ENCODE results near the gene ARSG. TPM values are rescaled to one million over a fixed set of nuclear protein-coding genes. Genes with fewer than 3 reads are reported as not detected.

The ARSG gene
- total RNA-seq, 1 donor from 2014 or later, result 1.6 TPM

DNA sequence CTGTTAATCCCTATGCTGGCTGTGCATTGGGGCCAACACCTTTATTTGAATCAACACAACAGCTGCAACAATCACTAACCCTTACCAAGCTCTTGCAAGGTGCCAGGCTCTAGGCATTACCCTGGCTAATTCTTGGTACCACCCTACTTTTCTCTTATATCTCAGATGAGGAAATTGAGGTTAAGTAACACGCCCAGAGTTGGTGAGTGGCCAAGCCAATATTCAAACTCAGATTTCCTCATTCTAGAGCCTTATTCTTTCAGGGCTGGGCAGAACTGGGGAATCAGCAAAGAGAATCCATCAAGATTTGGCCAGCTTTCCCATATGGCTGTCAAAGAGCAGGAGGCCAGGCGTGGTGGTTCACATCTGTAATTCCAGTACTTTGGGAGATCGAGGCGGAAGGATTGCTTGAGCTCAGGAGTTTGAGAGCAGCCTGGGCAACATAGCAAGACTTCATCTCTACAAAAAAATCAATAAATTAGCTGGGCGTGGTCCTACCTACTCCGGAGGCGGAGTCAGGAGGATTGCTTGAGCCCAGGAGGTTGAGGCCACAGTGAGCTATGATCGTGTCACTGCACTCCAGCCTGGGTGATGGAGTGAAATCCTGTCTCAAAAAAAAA, 23.7 kb downstream of the ARSG start:
- Histone ChIP-seq H3K36me3 (ENCODE audit: control insufficient read depth in 3 of 3, insufficient read depth in 3 of 3, low read length in 3 of 3) (no peaks in the 10 kb centered on the region), H3K4me3 (ENCODE audit: low read length in 3 of 3) (no peak overlapping the region), H3K27ac (ENCODE audit: low read depth, low read length) (no peak overlapping the region), H3K27me3 (ENCODE audit: control insufficient read depth in 3 of 3, insufficient read depth in 3 of 3, low read length in 3 of 3) (no peaks in the 10 kb centered on the region), H3K9ac (ENCODE audit: low read depth in 1 of 3, low read length in 3 of 3) (no peak overlapping the region), H3K4me1 (ENCODE audit: control insufficient read depth in 3 of 3, insufficient read depth in 3 of 3, low read length in 3 of 3) (peaks cover 23 to 36% (median 34%) of the 10 kb centered on the region in 3 donors), H3K9me3 (ENCODE audit: control insufficient read depth in 3 of 3, low read length in 3 of 3) (no peaks in the 10 kb centered on the region)

DNA sequence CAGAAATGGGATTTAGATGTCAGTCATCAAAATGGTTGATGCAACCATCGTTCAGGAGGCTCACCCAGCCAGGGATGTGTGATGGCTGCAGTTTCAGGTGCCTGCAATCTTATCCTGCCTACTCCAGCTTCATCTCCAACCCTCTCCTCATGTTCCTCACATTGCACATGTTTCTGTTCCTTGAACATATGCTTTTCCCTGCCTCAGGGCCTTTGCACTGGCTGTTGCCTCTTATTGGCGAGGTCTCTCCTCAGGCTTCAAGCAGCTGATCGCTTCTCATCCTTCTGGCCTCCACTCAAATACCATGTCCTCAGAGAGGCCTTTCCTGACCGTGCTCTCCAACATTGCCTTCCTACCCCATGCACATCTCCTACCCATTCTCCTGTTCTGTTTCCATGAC, 24.6 kb downstream of the ARSG start:
- Histone ChIP-seq H3K9ac (ENCODE audit: low read depth in 1 of 3, low read length in 3 of 3) (no peak overlapping the region), H3K36me3 (ENCODE audit: control insufficient read depth in 3 of 3, insufficient read depth in 3 of 3, low read length in 3 of 3) (no peaks in the 10 kb centered on the region), H3K27ac (ENCODE audit: low read depth, low read length) (no peak overlapping the region), H3K4me1 (ENCODE audit: control insufficient read depth in 3 of 3, insufficient read depth in 3 of 3, low read length in 3 of 3) (peaks cover 24 to 44% (median 41%) of the 10 kb centered on the region in 3 donors), H3K27me3 (ENCODE audit: control insufficient read depth in 3 of 3, insufficient read depth in 3 of 3, low read length in 3 of 3) (no peaks in the 10 kb centered on the region), H3K9me3 (ENCODE audit: control insufficient read depth in 3 of 3, low read length in 3 of 3) (no peaks in the 10 kb centered on the region), H3K4me3 (ENCODE audit: low read length in 3 of 3) (no peak overlapping the region)

DNA sequence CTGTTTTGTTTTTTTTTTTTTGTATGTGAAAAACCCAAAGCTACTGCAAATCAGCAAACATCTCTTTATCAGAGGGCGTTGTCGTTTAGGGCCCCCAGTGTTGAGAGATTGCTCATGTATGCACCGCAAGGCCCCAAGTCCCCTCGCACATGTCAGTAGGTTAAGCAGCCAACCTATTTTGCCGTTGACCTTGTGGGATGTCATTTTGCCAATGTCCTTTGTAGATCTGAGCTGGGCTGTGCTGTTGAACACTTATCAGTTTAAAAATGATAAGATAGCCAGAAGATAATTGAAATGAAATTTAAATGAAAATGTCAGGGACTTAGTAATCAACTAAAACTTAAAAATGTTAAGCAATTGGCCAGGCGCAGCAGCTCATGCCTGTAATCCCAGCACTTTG, 26.2 kb downstream of the ARSG start:
- H3K9ac ChIP-seq (ENCODE audit: low read depth in 1 of 3, low read length in 3 of 3), result no peak overlapping the region
- H3K36me3 ChIP-seq (ENCODE audit: control insufficient read depth in 3 of 3, insufficient read depth in 3 of 3, low read length in 3 of 3), result no peaks in the 10 kb centered on the region
- no peak overlapping the region for H3K27ac ChIP-seq (ENCODE audit: low read depth, low read length)
- peaks cover 24 to 43% (median 41%) of the 10 kb centered on the region in 3 donors for H3K4me1 ChIP-seq (ENCODE audit: control insufficient read depth in 3 of 3, insufficient read depth in 3 of 3, low read length in 3 of 3)
- H3K9me3 ChIP-seq (ENCODE audit: control insufficient read depth in 3 of 3, low read length in 3 of 3), result no peaks in the 10 kb centered on the region
- H3K27me3 ChIP-seq (ENCODE audit: control insufficient read depth in 3 of 3, insufficient read depth in 3 of 3, low read length in 3 of 3), result no peaks in the 10 kb centered on the region
- no peak overlapping the region for H3K4me3 ChIP-seq (ENCODE audit: low read length in 3 of 3)

DNA sequence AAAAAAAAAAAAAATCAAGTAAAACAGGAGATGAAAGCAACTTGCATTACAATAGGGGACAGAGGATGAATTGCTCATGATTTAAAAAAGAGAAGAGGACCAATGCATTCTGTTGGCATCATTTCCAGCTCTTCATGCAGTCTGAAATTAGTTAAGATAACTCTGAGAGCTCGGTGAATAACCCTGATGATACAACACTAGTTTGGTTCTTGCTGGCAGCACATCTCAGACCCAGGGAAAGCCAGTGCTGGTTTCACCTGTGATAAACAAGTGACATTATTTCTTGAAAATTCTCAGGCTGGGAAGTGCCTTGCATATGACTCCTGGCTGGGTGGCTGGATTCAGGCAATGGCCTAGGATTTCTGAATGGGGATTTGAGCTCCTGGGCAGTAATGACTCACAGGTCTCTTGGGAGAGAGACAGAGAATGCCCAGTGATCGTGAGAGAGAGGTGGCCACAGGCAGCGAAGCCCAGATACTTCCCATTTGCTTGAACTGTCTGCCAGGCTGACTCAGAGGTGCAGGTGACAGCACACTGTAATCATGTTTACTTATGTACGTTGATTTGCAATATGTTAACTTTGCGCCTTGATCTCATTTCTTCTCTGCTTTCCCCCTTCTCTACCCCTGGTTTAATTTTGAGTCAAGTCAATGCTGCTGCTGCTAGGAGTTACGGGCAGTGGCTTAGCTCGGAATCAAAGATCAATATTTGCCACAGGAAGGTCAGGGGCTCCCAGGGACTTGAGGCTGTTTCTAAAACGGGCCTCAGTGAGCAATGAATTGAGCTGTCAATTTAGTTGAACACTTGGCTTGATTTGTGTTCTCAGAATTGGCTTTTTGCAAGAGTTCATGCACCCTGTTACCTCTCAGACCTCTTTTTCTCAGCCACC, 27.1 kb downstream of the ARSG start:
- H3K27ac ChIP-seq (ENCODE audit: low read depth, low read length), result peak overlapping the region; percentile 91
- H3K4me3 ChIP-seq (ENCODE audit: low read length in 3 of 3), result peak overlapping the region in 1 of 3 donors; percentile 16
- peak overlapping the region in 2 of 3 donors; percentile 43 to 75 for H3K9ac ChIP-seq (ENCODE audit: low read depth in 1 of 3, low read length in 3 of 3)

DNA sequence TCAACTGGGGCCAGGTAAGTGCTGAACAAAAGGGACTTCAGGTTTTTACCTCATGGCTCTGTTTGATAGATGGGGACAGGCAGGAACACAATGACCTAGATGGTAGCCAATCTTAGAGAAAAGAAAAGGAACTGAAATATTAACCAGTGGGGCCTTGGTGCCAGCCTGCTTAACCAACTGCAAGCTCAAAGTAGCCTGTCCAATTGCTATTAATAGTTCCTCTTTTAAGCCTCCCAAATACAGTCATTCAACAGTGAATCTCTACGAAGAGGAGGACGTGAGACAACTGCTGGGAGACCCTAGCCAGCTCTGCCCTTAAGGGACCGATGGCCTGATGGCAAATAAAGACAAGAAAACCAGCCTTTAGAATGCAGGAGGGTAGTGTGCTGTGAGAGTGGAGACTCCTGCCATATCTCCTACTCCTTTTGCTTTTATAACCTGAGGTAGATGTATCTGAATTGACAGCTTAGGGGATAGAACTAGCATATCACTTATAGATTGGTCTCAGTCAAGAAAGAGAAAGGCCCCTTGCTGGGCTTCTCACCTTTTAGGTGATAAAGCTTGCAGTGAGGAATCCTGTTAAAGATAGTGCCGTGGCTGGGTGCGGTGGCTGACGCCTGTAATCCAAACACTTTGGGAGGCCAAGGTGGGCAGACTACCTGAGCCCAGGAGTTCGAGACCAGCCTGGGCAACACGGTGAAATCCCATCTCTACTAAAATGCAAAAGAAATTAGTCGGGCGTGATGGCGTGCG, 28.3 kb downstream of the ARSG start:
- Histone ChIP-seq H3K36me3 (ENCODE audit: control insufficient read depth in 3 of 3, insufficient read depth in 3 of 3, low read length in 3 of 3) (no peaks in the 10 kb centered on the region), H3K4me3 (ENCODE audit: low read length in 3 of 3) (peak overlapping the region in 1 of 3 donors; percentile 29), H3K27ac (ENCODE audit: low read depth, low read length) (peak overlapping the region; percentile 91), H3K27me3 (ENCODE audit: control insufficient read depth in 3 of 3, insufficient read depth in 3 of 3, low read length in 3 of 3) (no peaks in the 10 kb centered on the region), H3K4me1 (ENCODE audit: control insufficient read depth in 3 of 3, insufficient read depth in 3 of 3, low read length in 3 of 3) (peaks cover 27 to 58% (median 48%) of the 10 kb centered on the region in 3 donors), H3K9ac (ENCODE audit: low read depth in 1 of 3, low read length in 3 of 3) (peak overlapping the region; percentile 26 to 75 (median 62)), H3K9me3 (ENCODE audit: control insufficient read depth in 3 of 3, low read length in 3 of 3) (no peaks in the 10 kb centered on the region)

More for the DNA sequence above, 27.1 kb downstream of the ARSG start:
- peaks cover 24 to 46% (median 37%) of the 10 kb centered on the region in 3 donors for H3K4me1 ChIP-seq (ENCODE audit: control insufficient read depth in 3 of 3, insufficient read depth in 3 of 3, low read length in 3 of 3)
- no peaks in the 10 kb centered on the region for H3K36me3 ChIP-seq (ENCODE audit: control insufficient read depth in 3 of 3, insufficient read depth in 3 of 3, low read length in 3 of 3)
- no peaks in the 10 kb centered on the region for H3K27me3 ChIP-seq (ENCODE audit: control insufficient read depth in 3 of 3, insufficient read depth in 3 of 3, low read length in 3 of 3)
- H3K9me3 ChIP-seq (ENCODE audit: control insufficient read depth in 3 of 3, low read length in 3 of 3), result no peaks in the 10 kb centered on the region

DNA sequence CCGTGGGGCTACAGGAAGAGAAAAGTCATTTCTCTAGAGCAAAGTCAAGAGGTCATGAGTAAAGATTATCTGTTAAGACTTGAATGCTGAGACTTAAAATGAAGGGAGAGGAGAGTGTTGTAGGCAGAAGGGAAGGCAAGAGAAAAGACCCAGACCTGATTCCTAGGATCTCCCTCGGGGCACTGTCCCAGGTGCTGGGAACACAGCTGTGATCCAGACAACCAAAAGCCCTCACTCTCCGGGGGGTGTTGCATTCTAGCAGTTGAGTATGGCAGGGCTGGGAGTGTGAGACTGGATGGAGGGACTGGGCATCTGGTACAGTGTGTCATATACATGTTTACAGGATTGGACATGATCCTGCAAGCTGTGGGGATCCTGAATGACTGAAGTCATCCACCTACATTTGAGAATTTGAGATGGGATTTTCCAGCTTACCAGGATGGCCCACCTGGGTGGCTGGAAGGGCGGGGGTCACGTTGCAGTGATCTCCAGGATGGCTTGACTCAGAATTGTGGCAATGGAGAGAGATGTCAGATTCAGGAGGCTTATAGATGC, 29.1 kb downstream of the ARSG start:
- H3K4me3 ChIP-seq (ENCODE audit: low read length in 3 of 3), result no peak overlapping the region
- no peaks in the 10 kb centered on the region for H3K9me3 ChIP-seq (ENCODE audit: control insufficient read depth in 3 of 3, low read length in 3 of 3)
- H3K4me1 ChIP-seq (ENCODE audit: control insufficient read depth in 3 of 3, insufficient read depth in 3 of 3, low read length in 3 of 3), result peaks cover 27 to 59% (median 49%) of the 10 kb centered on the region in 3 donors
- no peaks in the 10 kb centered on the region for H3K27me3 ChIP-seq (ENCODE audit: control insufficient read depth in 3 of 3, insufficient read depth in 3 of 3, low read length in 3 of 3)
- no peaks in the 10 kb centered on the region for H3K36me3 ChIP-seq (ENCODE audit: control insufficient read depth in 3 of 3, insufficient read depth in 3 of 3, low read length in 3 of 3)
- H3K9ac ChIP-seq (ENCODE audit: low read depth in 1 of 3, low read length in 3 of 3), result no peak overlapping the region
- H3K27ac ChIP-seq (ENCODE audit: low read depth, low read length), result peak overlapping the region; percentile 91

DNA sequence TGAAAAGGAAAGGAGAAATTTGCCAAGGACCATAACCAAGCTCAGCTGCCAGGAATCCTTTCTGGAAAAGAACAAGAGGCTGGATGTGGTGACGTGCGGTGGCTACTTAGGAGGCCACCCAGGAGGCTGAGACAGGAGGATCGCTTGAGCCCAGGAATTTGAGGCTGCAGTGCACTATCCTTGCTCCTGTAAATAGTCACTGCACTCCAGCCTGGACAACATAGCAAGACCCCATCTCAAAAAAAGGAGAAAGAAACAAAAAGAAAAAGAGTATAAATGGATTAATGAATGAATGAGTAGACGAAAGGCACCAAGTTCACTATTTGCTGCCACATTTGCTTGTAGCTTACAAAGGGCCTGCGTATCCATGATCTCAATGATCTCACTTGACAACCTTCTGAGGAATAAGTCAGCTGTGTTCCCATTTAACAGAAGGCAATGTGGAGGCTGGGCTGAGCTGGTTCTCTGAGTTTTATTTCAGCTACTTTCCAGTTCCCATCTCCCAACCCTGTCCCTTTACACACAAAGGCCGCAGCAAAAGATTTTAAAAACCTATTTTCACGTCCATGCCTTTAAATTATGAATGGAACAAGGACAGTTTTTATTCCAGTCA, 29.8 kb downstream of the ARSG start:
- peaks cover 30 to 64% (median 51%) of the 10 kb centered on the region in 3 donors for H3K4me1 ChIP-seq (ENCODE audit: control insufficient read depth in 3 of 3, insufficient read depth in 3 of 3, low read length in 3 of 3)
- no peaks in the 10 kb centered on the region for H3K36me3 ChIP-seq (ENCODE audit: control insufficient read depth in 3 of 3, insufficient read depth in 3 of 3, low read length in 3 of 3)
- H3K27me3 ChIP-seq (ENCODE audit: control insufficient read depth in 3 of 3, insufficient read depth in 3 of 3, low read length in 3 of 3), result no peaks in the 10 kb centered on the region
- H3K9me3 ChIP-seq (ENCODE audit: control insufficient read depth in 3 of 3, low read length in 3 of 3), result no peaks in the 10 kb centered on the region
- H3K9ac ChIP-seq (ENCODE audit: low read depth in 1 of 3, low read length in 3 of 3), result no peak overlapping the region
- H3K27ac ChIP-seq (ENCODE audit: low read depth, low read length), result peak overlapping the region; percentile 91
- H3K4me3 ChIP-seq (ENCODE audit: low read length in 3 of 3), result no peak overlapping the region

DNA sequence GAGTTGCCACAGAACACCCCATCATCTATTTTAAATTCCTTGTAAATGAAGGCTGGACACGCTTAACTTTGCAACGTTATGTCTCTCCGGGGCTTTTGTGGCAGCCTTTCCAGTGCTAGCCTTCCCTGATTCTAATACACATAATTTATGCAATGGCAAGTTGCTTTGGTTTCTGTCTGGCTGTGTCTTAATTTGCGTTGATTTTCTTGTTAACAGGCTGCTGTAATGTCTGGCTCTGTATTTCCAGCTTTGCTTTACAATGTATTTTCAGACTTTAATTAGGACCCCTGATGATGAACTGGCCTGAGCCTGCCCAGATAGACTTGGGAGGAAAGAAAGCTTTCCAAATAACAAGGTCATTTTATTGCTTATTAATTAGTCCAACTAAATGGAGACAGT, 30.3 kb downstream of the ARSG start:
- H3K9ac ChIP-seq (ENCODE audit: low read depth in 1 of 3, low read length in 3 of 3), result no peak overlapping the region
- H3K27ac ChIP-seq (ENCODE audit: low read depth, low read length), result peak overlapping the region; percentile 91
- H3K4me1 ChIP-seq (ENCODE audit: control insufficient read depth in 3 of 3, insufficient read depth in 3 of 3, low read length in 3 of 3), result peaks cover 30 to 66% (median 51%) of the 10 kb centered on the region in 3 donors
- H3K4me3 ChIP-seq (ENCODE audit: low read length in 3 of 3), result no peak overlapping the region
- no peaks in the 10 kb centered on the region for H3K27me3 ChIP-seq (ENCODE audit: control insufficient read depth in 3 of 3, insufficient read depth in 3 of 3, low read length in 3 of 3)
- H3K36me3 ChIP-seq (ENCODE audit: control insufficient read depth in 3 of 3, insufficient read depth in 3 of 3, low read length in 3 of 3), result no peaks in the 10 kb centered on the region
- H3K9me3 ChIP-seq (ENCODE audit: control insufficient read depth in 3 of 3, low read length in 3 of 3), result no peaks in the 10 kb centered on the region

DNA sequence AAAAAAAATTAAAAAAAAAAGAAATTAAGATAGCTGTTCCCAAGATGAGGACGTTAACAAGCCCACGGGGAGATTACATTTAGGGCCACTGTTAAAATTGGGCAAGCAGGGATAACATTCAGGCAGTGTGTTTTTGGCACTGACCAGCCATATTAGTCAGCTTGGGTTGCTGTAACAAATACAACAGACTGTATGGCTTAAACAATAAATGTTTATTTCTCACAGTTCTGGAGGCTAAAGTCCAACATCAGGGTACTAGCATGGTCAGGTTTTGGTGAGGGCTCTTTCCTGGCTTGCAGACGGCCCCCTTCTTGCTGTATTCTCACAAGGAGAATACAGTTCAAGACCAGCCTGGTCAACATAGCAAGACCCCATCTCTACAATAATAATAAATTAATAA, 31.3 kb downstream of the ARSG start:
- Histone ChIP-seq H3K27ac (ENCODE audit: low read depth, low read length) (no peak overlapping the region), H3K9ac (ENCODE audit: low read depth in 1 of 3, low read length in 3 of 3) (no peak overlapping the region), H3K4me3 (ENCODE audit: low read length in 3 of 3) (no peak overlapping the region), H3K4me1 (ENCODE audit: control insufficient read depth in 3 of 3, insufficient read depth in 3 of 3, low read length in 3 of 3) (peaks cover 30 to 62% (median 47%) of the 10 kb centered on the region in 3 donors), H3K36me3 (ENCODE audit: control insufficient read depth in 3 of 3, insufficient read depth in 3 of 3, low read length in 3 of 3) (no peaks in the 10 kb centered on the region), H3K27me3 (ENCODE audit: control insufficient read depth in 3 of 3, insufficient read depth in 3 of 3, low read length in 3 of 3) (no peaks in the 10 kb centered on the region), H3K9me3 (ENCODE audit: control insufficient read depth in 3 of 3, low read length in 3 of 3) (no peaks in the 10 kb centered on the region)

Data from skeletal muscle tissue (tissue), 4 donors.